HG03521 (cell line): Measurements from ENCODE around the gene NCOR1.
A peak's percentile ranks its signal among the peaks of the same experiment; 100 is the strongest.
"Not testable (repeated sequence)": the region's sequence is repeated elsewhere in the genome, so short reads cannot be mapped to it uniquely, and the experiment has no call there.

Experiments used
- ATAC-seq: cut with Tn5 transposase; IDR thresholded peaks from one replicate; pipeline ENCODE4 v1.9.1; 2021; ENCODE audit warnings: mild to moderate bottlenecking, moderate library complexity; ENCODE audit not compliant: unreplicated experiment

Gene NCOR1

GRCh38 chr17:16215273-16215964 is at the start of gene NCOR1:
TSS of gene NCOR1 (minus strand) at chr17:16215534. CDS start at chr17:16194569, 20,965 bp downstream.
- peak; percentile 78 for ATAC-seq

GRCh38 chr17:16262201-16262600 is 46.9 kb upstream of the NCOR1 start:
- no peak for ATAC-seq

- ATAC-seq, result no peak
Measured at GRCh38 chr17:16261049-16261448, 45.7 kb upstream of the NCOR1 start.

DNA sequence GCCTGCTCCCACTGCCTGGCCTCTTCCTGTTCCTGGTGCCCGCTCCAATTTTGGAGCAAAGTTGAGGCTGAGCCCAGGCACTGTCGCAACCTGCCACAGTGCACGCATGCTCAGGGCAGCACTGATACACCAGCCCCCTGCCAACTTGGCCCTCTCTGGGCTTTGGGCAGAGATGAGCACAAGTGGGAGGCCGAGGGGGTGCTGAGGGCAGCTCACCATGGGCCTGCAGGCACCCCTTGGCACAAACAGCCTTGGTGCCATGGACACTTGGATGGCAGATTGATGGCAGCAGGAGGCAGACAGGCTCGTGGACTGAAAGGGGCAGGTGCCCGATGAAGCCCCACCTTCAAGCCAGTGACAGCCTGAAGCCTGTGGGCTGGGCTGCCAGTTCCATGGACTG is 44.6 kb upstream of the NCOR1 start:
- no peak for ATAC-seq

- no peak for ATAC-seq
Measured at GRCh38 chr17:16258901-16259300, 43.6 kb upstream of the NCOR1 start.

DNA sequence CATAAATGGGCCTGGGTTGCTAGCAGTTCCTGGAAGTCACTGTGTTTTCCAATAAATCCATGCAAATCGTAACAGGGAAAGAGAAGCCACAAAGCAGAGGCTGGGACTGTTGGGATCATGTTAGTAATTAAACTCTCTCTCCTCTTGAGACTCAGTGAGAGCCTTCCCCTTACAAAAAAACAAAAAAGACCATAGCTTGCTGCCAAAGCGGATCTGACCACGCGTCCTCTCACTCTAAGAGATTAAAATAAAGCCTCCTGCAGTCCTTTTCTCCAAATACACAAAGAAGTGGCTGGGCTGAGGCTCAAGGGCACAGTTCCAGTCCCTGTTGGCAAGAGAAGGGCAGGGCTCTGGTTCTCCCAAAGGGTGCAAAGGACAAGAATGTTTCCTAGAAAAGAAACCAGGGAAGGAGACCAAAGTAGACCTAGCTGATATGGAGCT is 40.2 kb upstream of the NCOR1 start:
- no peak for ATAC-seq

DNA sequence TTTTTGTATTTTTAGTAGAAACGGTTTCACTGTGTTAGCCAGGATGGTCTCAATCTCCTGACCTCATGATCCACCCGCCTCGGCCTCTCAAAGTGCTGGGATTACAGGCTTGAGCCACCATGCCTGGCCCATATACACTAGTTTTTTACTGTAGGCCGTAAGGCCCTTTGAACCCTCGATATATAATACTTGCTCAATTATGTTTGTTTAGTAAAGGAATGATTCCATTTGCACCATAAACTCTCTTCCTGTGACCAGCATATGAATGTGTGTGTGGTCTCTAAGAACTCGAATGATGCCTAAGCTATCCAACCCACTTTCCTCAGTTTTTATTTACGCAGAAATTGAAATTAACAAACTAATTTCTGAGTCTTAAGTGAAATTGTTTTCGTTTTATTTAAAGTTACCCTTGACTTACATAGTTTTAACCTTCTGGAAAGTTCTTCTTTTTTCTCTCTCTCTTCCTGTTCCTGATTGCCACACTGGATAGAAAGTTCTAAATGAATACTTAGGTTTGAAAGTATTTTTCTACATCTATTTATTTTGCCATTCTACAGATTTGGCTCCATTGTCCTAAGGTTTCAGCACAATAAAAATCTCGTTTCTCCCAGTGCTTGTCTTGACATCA is 39.6 kb upstream of the NCOR1 start:
- no peak for ATAC-seq

DNA sequence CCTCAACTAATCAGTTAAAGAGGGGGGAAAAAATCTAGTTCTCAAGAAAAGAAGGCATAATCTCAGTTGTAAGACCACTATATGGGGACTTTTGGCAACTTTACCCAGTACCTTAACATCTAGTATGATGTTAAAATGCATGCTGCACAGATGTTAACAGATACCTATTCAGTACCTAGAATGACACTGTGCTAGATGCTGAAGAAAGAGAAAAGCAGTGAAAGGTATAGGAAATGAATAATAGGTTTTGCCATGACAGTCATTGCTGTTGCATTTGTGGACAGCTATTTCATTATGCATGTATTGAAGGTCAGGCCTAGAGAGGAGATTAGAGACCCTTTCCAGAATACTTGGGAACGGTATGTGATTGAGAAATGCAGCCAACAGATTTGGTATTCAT is 36.2 kb upstream of the NCOR1 start:
- no peak for ATAC-seq

DNA sequence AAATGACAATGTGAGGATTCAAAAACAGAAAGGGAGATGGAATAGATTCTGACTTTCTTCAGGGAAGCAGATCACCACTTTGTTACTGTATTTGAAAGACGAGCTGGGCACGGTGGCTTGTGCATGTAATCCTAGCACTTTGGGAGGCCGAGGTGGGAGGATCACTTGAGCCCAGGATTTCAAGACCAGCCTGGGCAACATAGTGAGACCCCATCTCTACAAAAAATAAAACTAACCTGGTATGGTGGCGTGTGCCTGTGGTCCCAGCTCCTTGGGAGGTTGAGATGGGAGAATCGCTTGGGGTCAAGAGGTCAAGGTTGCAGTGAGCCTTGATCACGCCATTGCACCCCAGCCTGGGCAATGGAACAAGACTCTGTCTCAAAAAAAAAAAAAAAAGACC is 35.7 kb upstream of the NCOR1 start:
- no peak for ATAC-seq

DNA sequence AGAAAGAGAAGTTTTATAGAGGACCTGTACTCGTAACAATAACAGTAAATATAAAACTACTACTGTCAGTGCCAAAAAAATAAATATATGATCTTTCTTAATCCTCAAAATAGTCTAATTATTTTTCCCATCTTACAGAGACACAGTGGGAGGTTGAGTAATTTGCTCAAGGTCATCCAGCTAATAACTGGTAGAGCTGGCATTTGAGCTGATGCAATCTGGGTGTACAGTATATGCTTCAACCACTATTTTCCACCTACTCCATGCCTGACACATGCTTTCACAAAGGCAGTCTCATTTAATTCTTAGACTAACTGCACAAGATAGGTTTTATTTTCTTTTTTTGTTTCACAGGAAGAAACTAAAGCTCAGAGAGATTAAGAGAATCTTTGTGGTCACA is 35.3 kb upstream of the NCOR1 start:
- ATAC-seq, result no peak

- no peak for ATAC-seq
Measured at GRCh38 chr17:16247586-16247984, 32.3 kb upstream of the NCOR1 start.

DNA sequence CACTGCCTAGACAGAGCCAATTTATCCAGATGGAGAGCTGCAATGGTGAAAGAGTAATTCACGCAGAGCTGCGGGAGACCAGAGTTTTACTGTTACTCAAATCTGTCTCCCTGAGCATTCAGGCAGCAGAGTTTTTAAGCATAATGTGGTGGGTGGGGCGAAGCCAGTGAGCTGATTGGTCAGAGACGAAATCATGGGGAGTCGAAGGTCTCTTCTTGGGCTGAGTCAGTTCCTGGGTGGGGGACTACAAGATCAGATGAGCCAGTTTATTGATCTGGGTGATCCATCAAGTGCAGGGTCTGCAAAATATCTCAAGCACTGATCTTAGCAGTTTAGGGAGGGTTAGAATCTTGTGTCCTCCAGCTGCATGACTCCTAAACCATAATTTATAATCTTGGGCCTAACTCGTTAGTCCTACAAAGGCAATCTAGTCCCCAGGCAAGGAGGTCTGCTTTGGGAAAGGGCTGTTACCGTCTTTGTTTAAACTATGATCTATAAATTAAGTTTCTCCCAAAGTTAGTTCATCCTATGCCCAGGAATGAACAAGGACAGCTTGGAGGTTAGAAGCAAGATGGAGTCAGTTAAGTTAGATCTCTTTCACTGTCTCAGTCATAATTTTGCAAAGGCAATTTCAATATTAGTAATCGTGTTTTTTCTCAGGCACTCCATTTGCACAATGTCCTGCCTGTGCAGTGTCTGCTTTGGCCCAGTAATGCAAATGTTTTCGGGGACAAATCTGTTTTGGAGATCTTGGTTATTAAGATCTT is 28.6 kb upstream of the NCOR1 start:
- ATAC-seq, result no peak

GRCh38 chr17:16243385-16243784 is 28.1 kb upstream of the NCOR1 start:
- no peak for ATAC-seq

DNA sequence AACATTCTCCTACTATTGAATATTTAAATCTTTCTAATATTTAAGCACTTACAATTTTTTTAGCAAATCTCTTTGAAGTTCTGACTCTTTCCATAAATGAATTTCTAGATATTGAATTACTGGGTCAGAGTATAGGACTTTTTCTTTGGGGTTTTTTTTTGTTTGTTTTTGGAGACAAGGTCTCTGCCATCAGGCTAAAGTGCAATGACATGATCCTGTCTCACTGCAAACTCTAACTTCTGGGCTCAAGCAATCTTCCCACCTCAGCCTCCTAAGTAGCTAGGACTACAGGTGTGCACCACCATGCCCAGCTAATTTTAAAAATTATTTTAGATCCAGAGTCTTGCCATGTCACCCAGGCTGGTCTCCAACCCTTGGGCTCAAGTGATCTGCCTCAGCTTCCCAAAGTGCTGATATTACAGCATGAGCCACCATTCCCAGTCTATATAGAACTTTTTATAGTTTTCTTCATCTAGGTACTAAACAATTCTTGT is 26.6 kb upstream of the NCOR1 start:
- ATAC-seq, result no peak

GRCh38 chr17:16239931-16240330 is 24.6 kb upstream of the NCOR1 start:
- no peak for ATAC-seq

- ATAC-seq, result no peak
Measured at GRCh38 chr17:16232391-16232790, 17.1 kb upstream of the NCOR1 start.

- not testable (repeated sequence) for ATAC-seq
Measured at GRCh38 chr17:16229912-16230561, 14.7 kb upstream of the NCOR1 start.

GRCh38 chr17:16222406-16222805 is 7.1 kb upstream of the NCOR1 start:
- no peak for ATAC-seq

- ATAC-seq, result peak; percentile 32
Measured at GRCh38 chr17:16217002-16217635, 1.8 kb upstream of the NCOR1 start, which contains the start of gene PIGL. TSS of gene PIGL (plus strand) at chr17:16217210. CDS start at chr17:16217227, 17 bp downstream.

DNA sequence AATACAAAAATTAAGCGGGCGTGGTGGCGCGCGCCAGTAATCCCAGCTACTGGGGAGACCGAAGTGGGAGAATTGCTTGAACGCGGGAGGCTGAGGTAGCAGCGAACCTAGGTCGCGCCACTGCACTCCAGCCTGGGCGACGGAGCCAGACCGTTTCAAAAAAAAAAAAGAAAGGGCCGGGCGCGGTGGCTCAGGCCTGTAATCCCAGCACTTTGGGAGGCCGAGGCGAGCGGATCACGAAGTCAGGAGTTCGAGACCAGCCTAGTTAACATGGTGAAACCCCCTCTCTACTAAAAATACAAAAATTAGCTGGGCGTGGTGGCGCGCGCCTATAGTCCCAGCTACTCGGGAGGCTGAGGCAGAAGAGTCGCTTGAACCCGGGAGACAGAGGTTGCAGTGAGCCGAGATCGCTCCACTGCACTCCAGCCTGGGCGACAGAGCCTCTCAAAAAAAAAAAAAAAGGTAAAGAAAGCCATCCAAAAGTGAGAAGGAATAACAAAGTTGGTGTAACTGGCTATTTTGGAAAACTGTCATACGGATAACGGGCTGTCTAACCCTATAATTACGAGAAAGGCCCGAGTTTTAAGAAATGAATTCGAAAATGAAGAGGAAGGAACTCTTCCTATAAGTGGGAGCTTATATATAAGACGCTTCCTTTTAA is 1.1 kb upstream of the NCOR1 start:
- ATAC-seq, result not testable (repeated sequence)
